ENCODE data around the gene CES2. TPM values are rescaled to one million over a fixed set of nuclear protein-coding genes. Genes with fewer than 3 reads are reported as not detected.
A peak's percentile ranks its signal among the peaks of the same experiment; 100 is the strongest.

Gene CES2
- total and polyA plus RNA-seq, 9 donors: 25.5 to 51.9 (median 38.9) TPM

DNA sequence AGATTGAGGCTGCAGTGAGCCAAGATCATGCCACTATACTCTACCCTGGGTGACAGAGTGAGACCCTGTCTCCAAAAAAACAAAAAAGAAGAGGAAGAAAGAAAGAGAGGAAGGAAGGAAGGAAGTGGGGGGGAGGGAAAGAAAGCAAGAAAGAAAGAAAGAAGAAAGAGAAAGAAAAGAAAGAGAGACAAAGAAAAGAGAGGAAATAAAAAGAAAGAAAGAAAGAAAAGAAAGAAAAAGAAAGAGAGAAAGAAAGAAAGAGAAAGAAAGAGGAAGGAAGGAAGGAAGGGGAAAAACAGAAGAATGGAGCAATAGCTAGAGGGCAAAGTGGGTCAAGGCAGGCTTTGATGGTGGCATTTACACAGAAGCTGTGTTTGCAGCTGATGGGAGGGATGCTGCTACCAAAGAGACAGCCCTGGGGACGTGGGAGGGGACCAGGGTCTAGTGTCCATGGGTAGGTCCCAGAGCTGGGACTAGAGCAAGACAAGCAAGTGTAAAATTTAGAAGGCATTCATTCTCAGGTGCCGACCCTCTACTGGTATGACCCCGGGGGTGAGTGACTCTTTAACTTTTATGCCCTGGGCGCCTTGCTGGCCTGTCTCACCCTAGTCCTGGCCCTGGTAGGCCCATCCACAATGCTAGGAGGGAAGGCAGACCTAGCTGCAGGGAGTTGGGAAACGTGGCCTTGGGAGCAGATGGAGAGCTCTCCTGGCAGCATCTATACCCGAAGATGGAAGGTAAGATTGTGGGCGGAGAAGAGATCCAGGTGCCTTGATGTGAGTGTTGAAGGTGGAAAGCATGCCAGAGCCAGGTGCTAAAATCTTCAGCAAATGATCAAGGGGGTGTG is 23.8 kb downstream of the CES2 start:
- 76 to 81% (median 76%) methylated on average over 7 of the region's 7 CpGs for WGBS, 3 donors
- no peaks in the 10 kb centered on the region for H3K4me1 ChIP-seq (ENCODE audit: insufficient read depth)
- no peaks in the 10 kb centered on the region for H3K27me3 ChIP-seq
- DNase-seq: no peak
- no peak overlapping the region for H3K27ac ChIP-seq
- no peaks in the 10 kb centered on the region for H3K9me3 ChIP-seq
- TF ChIP-seq EP300 (IDR thresholded peaks at IDR 0.05) (no peak), POLR2A (IDR thresholded peaks at IDR 0.05) (no peak), CTCF (IDR thresholded peaks at IDR 0.05) (no peak)
- no peak overlapping the region for H3K4me3 ChIP-seq
- intact Hi-C loops (cut with DNase I): no loop called here
- H3K36me3 ChIP-seq: no peaks in the 10 kb centered on the region

DNA sequence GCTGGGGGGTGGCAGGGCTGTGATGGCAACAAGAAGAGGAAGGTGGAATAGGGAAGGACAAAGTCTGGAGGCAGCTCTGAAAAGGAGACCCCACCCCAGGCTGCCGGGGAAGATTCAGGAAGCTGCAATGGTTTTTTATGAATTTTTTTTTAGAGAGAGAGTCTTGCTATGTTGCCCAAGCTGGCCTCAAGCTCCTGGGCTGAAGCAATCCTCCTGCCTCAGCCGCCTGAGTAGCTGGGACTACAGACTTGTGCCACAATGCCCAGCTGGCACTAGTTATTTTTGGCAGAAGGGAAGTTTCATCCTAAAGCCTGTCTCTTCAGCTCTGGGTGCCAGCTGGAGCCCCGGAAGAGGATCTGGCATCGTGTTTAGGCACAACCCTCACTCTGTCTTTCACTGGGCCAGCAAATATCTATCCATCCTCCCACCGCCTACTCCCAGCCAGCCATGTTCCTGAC is 24.4 kb downstream of the CES2 start:
- no peak for DNase-seq
- TF ChIP-seq POLR2A (IDR thresholded peaks at IDR 0.05) (no peak), EP300 (IDR thresholded peaks at IDR 0.05) (no peak), CTCF (IDR thresholded peaks at IDR 0.05) (no peak)
- Histone ChIP-seq H3K27me3 (no peaks in the 10 kb centered on the region), H3K36me3 (no peaks in the 10 kb centered on the region), H3K4me1 (ENCODE audit: insufficient read depth) (no peaks in the 10 kb centered on the region), H3K4me3 (no peak overlapping the region), H3K9me3 (no peaks in the 10 kb centered on the region), H3K27ac (no peak overlapping the region)
- 46 to 61% (median 60%) methylated on average over 5 of the region's 5 CpGs for WGBS, 3 donors
- intact Hi-C loops (cut with DNase I): loop anchor here in 1 of 4 donors (5.0 to 10.0 kb wide), 2 partner anchors 198 to 435 kb away; partner anchors contain the start of genes FBXL8, TPPP3 and TRADD

DNA sequence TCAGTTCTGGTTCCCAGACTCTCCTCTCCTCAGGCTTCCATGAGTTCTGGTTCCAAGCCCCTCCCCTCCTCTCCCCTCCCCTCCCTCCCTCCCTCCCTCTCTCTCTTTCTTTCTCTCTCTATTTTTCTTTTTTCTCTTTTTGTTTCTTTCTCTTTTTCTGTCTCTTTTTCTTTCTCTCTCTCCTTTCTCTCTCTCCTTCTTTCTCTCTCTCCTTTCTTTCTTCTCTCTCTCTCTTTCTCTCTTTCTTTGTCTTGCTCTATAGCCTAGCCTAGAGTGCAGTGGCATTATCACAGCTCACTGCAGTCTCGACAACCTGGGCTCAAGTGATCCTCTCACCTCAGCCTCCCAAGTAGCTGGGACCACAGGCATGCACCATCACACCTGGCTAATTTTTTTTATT is 25.0 kb downstream of the CES2 start:
- Histone ChIP-seq H3K27ac (no peak overlapping the region), H3K4me3 (no peak overlapping the region), H3K36me3 (no peaks in the 10 kb centered on the region), H3K27me3 (no peaks in the 10 kb centered on the region), H3K4me1 (ENCODE audit: insufficient read depth) (no peaks in the 10 kb centered on the region), H3K9me3 (no peaks in the 10 kb centered on the region)
- DNase-seq: no peak
- TF ChIP-seq POLR2A (IDR thresholded peaks at IDR 0.05) (no peak), CTCF (IDR thresholded peaks at IDR 0.05) (no peak), EP300 (IDR thresholded peaks at IDR 0.05) (no peak)
- WGBS, 3 donors: 73 to 89% (median 78%) methylated on average over 1 of the region's 1 CpG
- intact Hi-C loops (cut with DNase I): loop anchor here in 1 of 4 donors (5.0 to 10.0 kb wide), 2 partner anchors 197 to 435 kb away; partner anchors contain the start of genes FBXL8, TPPP3 and TRADD

DNA sequence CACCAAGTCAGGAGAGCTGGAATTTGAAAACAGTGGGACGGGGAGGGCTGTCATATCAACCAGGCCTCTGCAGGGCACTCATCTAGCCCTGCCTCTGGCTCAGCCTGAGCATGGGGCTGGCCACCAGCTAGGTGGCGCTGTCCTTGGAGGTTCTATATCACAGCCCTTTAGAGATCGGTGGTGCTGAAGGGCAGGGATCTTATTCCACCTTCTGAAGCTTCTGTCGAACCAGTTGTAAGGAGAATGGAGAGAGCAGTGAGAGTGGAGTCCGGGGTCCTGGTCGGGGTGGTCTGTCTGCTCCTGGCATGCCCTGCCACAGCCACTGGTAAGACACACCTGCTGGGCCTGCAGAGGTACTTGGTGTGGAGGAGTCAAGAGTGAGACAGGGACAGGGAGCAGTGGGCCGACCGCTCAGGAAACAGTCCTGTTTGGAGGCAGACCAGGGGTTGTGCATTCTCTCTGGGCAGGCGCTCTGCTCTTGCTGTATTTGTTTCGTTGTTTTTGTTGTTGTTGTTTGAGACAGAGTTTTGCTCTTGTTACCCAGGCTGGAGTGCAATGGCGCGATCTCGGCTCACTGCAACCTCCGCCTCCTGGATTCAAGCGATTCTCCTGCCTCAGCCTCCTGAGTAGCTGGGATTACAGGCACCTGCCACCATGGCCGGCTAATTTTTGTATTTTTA is 25.9 kb downstream of the CES2 start, which contains the start of gene CES3:
Gene CES3 (plus strand): TSS at position 202 of the 680 bp plus-strand sequence. CDS start 42 bp downstream, at position 244.
- no peak within 1 kb of the TSS for H3K27ac ChIP-seq
- H3K27me3 ChIP-seq: no peaks in the 10 kb centered on the region
- H3K4me1 ChIP-seq (ENCODE audit: insufficient read depth): no peaks in the 10 kb centered on the region
- DNase-seq: peak in 1 of 5 donors; percentile 63
- H3K4me3 ChIP-seq: no peak within 1 kb of the TSS
- intact Hi-C loops (cut with DNase I): loop anchor here in 1 of 4 donors (5.0 to 10.0 kb wide), 2 partner anchors 196 to 434 kb away; partner anchors contain the start of genes FBXL8, TPPP3 and TRADD
- TF ChIP-seq CTCF (IDR thresholded peaks at IDR 0.05) (no peak), POLR2A (IDR thresholded peaks at IDR 0.05) (no peak), EP300 (IDR thresholded peaks at IDR 0.05) (no peak)
- no peaks in the 10 kb centered on the region for H3K36me3 ChIP-seq
- 64 to 70% (median 65%) methylated on average over 16 of the region's 16 CpGs for WGBS, 3 donors
- no peaks in the 10 kb centered on the region for H3K9me3 ChIP-seq

Measured in ovary (tissue), 9 donors.